ENCODE data around the gene CNN1. TPM values are rescaled to one million over a fixed set of nuclear protein-coding genes. Genes with fewer than 3 reads are reported as not detected.

CNN1 gene
- total and polyA plus RNA-seq, 9 of the 15 experiments (the other 6 are each of a cell fraction or from before 2014, with no cell fraction given), result 0.23 to 10.6 (median 5.2) TPM

DNA sequence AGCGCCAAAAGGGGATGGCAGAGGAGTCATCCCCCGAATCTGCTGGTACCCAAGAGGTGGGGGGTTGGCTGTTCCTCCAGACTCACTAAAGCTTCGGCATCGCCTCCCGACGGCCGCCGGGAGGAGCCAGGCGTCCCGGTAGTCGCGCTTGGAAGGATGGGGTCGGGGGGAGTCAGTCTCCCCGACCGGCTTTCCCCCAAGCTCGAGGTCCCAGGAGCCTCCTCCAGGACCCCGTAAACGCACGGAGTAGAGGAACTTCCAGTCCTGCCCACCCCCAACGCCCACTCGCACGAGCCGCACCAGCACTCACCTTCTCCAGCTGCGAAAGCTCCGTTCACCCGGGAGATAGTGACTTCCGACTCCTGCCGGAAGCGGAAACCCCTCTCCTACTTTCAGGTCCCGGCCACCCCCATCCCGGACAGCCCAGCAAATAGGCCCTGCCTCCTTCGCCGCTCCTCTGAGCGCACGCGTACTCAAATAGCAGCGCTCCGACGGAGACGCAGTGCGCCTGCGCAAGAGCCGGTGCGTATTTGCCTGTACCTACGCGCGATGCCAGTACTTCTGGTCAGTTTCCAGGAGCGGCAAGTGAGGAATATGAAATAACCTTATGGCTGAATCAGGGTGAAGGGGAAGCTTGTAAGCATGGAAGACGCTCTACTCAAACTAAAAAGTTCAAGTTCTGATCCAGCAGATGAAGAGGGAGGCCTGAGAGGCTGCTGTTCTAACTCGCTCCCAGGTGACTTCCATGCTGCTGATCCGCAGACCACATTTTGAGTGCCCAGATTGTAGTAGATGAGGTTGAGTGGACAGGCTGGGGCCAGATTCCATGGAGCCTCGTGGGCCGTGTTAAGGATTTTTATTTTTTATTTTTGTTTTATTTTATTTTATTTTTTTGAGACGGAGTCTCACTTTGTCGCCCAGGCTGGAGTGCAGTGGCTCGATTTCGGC lies 20.5 kb downstream of the CNN1 start, which contains the start of gene ELOF1 (continued):
- TF ChIP-seq, protein P1, sequence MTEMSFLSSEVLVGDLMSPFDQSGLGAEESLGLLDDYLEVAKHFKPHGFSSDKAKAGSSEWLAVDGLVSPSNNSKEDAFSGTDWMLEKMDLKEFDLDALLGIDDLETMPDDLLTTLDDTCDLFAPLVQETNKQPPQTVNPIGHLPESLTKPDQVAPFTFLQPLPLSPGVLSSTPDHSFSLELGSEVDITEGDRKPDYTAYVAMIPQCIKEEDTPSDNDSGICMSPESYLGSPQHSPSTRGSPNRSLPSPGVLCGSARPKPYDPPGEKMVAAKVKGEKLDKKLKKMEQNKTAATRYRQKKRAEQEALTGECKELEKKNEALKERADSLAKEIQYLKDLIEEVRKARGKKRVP (CRISPR knock-in tag; IDR thresholded peaks at IDR 0.05), result no peak
- TF ChIP-seq FOXJ3 (CRISPR knock-in tag; IDR thresholded peaks at IDR 0.05) (no peak), GATAD2B (IDR thresholded peaks at IDR 0.05; ENCODE audit: borderline replicate concordance) (no peak), HDAC1 (IDR thresholded peaks at IDR 0.05) (peak in 1 of 2 experiments; percentile 94; a peak in 2 of 4 replicates), PTBP1 (IDR thresholded peaks at IDR 0.05; ENCODE audit: low read depth, low read length) (0 out of 2 replicates have a peak, but pooled peaks have one; percentile 9), ZNF212 (CRISPR knock-in tag; IDR thresholded peaks at IDR 0.05) (no peak), KLF16 (IDR thresholded peaks at IDR 0.05) (no peak), PURB (CRISPR knock-in tag; IDR thresholded peaks at IDR 0.05; ENCODE audit: low read depth) (no peak), XRCC5 (IDR thresholded peaks at IDR 0.05; ENCODE audit: low read depth, low read length) (no peak), BCOR (IDR thresholded peaks at IDR 0.05) (0 out of 2 replicates have a peak, but pooled peaks have one; percentile 18), HSF4 (CRISPR knock-in tag; IDR thresholded peaks at IDR 0.05; ENCODE audit: borderline replicate concordance) (no peak), NCOA1 (IDR thresholded peaks at IDR 0.05; ENCODE audit: low read depth) (peak; percentile 32), HMG20B (CRISPR knock-in tag; IDR thresholded peaks at IDR 0.05) (no peak), PHB (CRISPR knock-in tag; IDR thresholded peaks at IDR 0.05) (no peak)
- TF ChIP-seq, protein P2, sequence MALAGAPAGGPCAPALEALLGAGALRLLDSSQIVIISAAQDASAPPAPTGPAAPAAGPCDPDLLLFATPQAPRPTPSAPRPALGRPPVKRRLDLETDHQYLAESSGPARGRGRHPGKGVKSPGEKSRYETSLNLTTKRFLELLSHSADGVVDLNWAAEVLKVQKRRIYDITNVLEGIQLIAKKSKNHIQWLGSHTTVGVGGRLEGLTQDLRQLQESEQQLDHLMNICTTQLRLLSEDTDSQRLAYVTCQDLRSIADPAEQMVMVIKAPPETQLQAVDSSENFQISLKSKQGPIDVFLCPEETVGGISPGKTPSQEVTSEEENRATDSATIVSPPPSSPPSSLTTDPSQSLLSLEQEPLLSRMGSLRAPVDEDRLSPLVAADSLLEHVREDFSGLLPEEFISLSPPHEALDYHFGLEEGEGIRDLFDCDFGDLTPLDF (CRISPR knock-in tag; IDR thresholded peaks at IDR 0.05), result 0 out of 2 replicates have a peak, but pooled peaks have one; percentile 33
- TF ChIP-seq, protein P3, sequence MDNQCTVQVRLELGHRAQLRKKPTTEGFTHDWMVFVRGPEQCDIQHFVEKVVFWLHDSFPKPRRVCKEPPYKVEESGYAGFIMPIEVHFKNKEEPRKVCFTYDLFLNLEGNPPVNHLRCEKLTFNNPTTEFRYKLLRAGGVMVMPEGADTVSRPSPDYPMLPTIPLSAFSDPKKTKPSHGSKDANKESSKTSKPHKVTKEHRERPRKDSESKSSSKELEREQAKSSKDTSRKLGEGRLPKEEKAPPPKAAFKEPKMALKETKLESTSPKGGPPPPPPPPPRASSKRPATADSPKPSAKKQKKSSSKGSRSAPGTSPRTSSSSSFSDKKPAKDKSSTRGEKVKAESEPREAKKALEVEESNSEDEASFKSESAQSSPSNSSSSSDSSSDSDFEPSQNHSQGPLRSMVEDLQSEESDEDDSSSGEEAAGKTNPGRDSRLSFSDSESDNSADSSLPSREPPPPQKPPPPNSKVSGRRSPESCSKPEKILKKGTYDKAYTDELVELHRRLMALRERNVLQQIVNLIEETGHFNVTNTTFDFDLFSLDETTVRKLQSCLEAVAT (IDR thresholded peaks at IDR 0.05), result peak in 1 of 2 experiments; percentile 73
